Measurements from ENCODE around the gene CFHR2.
A peak's percentile ranks its signal among the peaks of the same experiment; 100 is the strongest.
"Not testable (repeated sequence)": the region's sequence is repeated elsewhere in the genome, so short reads cannot be mapped to it uniquely, and the experiment has no call there.

Gene CFHR2

GRCh38 chr1:196943568-196943967 is at the start of gene CFHR2:
Gene CFHR2, plus strand, starts transcription at chr1:196943738. Its CDS starts 143 bp downstream, at chr1:196943881.
- not testable (repeated sequence) for FAIRE-seq

GRCh38 chr1:196896355-196896754 is 47.2 kb upstream of the CFHR2 start:
- no peak for FAIRE-seq

DNA sequence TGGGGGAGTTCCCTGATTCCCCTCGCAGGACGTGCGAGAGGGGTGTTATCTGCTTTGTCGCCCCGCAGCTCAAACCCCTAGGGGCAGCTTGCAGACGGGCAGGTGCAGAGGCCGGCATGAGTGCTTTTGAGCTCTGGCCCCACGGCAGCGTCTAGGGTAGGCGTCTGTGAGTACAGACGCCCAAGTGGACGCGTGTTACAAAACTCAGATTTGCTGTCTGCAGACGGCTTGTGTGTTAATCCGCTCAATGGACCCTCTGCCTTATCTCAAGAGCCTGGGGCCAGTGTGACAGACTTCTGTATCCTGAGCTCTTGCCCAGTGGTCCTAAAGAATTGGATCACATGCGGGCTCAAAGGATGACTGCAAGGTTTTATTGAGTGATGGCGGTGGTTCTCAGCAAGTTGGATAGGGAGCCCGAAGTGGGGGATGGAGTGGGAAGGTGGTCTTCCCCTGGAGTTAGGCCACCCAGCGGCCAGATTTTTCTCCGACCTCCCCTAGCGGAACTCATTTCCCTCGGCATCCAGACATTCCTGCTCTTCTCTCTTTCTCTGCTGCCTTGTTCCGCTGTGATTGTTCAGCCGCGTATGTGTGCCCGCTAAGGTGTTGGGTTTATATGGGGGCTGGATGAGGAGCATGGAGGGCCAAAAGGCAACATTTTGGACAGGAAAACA is 46.2 kb upstream of the CFHR2 start:
- FAIRE-seq = no peak

GRCh38 chr1:196902344-196902743 is 41.2 kb upstream of the CFHR2 start:
- peak; percentile 68 for FAIRE-seq

- peak; percentile 29 for FAIRE-seq
Measured at GRCh38 chr1:196910215-196910614, 33.3 kb upstream of the CFHR2 start.

DNA sequence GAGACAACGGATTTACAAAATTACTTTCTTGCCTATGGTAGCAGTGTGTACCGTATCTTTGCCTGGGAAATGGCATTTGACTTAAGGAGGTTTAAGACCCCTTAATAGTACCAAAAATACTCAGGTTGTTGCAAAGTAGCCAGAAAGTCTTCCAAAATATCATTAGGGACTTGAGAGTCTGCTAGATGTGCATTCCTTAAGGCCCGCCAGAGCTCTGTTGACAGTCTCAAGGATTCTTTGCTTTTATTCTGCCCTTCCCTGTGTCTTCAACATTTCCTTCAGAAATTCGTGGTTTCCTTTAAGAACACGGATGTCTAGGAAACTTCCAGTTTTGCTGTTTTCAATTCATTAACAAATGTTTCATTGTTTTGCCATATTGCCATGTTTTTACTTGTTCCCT is 31.3 kb upstream of the CFHR2 start:
- not testable (repeated sequence) for FAIRE-seq

DNA sequence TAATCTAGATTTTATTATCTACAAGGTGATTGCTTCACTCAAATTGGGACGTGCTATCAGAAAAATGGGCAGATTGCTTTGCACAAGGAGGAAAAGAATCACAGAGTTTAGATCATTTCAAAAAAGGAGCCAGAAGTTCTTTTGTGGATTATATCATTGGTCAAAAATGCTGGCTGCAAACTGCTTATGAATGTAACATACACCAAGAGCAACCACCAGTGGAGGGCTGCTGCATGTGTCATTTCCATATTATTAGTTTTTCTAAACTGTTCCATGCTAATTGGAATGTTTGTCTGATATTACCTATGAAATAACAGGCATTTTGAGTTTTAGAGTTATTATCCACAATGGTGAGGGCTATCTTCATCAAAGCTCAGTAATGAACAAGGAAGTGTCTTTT is 16.7 kb upstream of the CFHR2 start:
- FAIRE-seq = not testable (repeated sequence)

- FAIRE-seq = peak; percentile 11
Measured at GRCh38 chr1:196932853-196933252, 10.7 kb upstream of the CFHR2 start.

DNA sequence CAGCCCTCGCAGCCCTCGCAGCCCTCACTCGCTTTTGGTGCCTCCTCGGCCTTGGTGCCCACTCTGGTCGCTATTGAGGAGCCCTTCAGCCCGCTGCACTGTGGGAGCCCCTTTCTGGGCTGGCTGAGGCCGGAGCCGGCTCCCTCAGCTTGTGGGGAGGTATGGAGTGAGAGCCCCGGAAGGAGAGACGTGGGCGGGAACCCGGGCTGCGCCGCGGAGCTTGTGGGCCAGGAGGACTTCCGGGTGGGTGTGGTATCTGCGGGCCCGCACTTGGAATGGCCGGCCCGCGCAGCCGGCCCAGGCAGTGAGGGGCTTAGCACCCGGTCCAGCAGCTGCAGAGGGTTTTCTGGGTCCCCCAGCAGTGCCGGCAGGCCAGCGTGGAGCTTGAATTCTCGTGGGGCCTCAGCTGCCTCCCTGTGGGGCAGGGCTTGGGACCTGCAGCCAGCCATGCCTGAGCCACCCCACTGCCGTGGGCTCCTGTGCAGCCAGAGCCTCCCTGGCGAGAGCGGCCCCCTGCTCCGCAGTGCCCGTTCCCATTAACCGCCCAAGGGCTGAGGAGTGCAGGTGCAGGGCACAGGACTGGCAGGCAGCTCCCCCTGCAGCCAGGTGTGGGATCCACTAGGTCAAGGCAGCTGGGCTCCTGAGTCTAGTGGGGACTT is 9.9 kb upstream of the CFHR2 start:
- no peak for FAIRE-seq

- FAIRE-seq = not testable (repeated sequence)
Measured at GRCh38 chr1:196941474-196941873, 2.1 kb upstream of the CFHR2 start.

GRCh38 chr1:196951711-196952394 is 8.3 kb downstream of the CFHR2 start:
- no peak for FAIRE-seq

DNA sequence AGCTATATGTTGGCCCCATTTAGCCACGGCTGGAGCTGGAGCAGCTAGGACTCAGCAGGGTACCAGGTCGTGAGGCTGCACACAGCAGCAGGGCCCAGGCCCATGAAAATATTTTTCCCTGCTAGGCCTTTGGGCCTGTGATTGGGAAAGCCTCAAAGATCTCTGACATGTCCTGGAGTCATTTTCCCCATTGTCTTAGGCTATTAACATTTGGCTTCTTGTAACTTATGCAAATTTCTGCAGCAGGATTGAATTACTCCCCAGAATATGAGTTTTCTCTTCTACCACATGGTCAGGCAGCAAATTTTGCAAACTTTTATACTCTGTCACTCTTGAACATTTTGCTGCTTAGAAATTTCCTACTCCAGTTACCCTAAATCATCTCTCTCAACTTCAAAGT is 11.2 kb downstream of the CFHR2 start:
- FAIRE-seq = no peak

- FAIRE-seq = no peak
Measured at GRCh38 chr1:196955926-196956325, 12.4 kb downstream of the CFHR2 start.

GRCh38 chr1:196960854-196961253 is 17.3 kb downstream of the CFHR2 start:
- FAIRE-seq = no peak

GRCh38 chr1:196970182-196970581 is 26.6 kb downstream of the CFHR2 start:
- FAIRE-seq = peak; percentile 61

DNA sequence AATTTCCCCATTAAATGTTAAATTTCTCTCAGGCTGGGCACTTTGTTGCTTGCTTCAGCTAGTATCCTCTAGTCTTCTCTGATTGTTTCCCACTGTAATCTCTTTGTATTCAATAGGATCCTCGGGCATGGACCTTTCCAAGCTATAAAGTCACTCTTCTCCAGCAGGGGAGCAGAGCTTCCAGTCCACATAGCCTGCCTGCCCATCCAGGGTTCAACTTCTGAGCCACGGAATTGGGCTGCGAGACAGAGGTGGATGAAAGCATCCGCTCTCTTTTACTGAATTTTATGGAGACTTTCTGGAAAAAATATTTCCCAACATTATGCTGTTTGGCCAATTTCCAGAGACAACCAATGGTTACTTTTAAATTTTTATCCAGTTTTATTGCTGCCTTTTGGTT is 32.7 kb downstream of the CFHR2 start:
- FAIRE-seq = no peak

- no peak for FAIRE-seq
Measured at GRCh38 chr1:196977278-196977677, 33.7 kb downstream of the CFHR2 start, which contains the start of gene CFHR5. Gene CFHR5, plus strand, starts transcription at chr1:196977556. Its CDS starts 109 bp downstream, at chr1:196977665.

- no peak for FAIRE-seq
Measured at GRCh38 chr1:196980859-196981258, 37.3 kb downstream of the CFHR2 start.

DNA sequence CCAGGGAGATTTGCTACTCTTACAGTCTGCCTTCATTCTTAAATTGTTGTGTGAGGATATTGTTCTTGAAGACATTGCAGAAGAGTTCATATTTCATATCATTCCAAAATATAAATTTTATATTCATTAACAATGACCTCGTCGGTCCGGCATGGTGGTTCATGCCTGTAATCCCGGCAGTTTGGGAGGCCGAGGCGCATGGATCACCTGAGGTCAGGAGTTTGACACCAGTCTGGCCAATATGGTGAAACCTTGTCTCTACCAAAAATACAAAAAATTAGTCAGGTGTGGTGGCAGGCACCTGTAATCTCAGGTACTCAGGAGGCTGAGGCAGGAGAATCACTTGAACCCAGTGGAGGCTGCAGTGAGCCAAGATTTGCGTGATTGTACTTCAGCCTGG is 38.7 kb downstream of the CFHR2 start:
- FAIRE-seq = not testable (repeated sequence)

- FAIRE-seq = not testable (repeated sequence)
Measured at GRCh38 chr1:196991919-196992651, 48.5 kb downstream of the CFHR2 start.

GRCh38 chr1:196993916-196994315 is 50.4 kb downstream of the CFHR2 start:
- FAIRE-seq = no peak

- no peak for FAIRE-seq
Measured at GRCh38 chr1:196997423-196997822, 53.9 kb downstream of the CFHR2 start.

DNA sequence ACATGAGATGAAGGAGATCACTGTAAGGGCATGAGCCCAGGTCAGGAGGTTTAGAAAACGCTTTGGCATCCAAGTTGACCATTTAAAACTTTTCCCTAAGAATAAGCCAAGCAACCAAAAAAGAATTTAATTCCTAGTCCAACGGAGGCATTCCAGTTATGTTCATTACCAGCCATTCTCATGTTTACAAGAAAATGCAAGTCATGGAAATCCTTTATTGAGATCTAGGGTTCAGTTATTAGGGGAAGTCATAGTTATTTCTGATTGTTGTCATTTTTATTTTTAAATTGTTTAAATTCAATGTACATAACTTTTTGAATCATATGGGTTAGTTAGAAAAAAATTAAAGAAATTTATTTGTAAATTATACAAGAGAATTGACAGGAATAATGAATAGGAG is 58.3 kb downstream of the CFHR2 start:
- FAIRE-seq = peak; percentile 74

Data from TTC549 (cell line).